ENCODE data around the gene GP2. TPM values are rescaled to one million over a fixed set of nuclear protein-coding genes. Genes with fewer than 3 reads are reported as not detected.

GP2 gene
- total RNA-seq, 1 donor, result not detected

GRCh38 chr16:20260215-20261009 is 66.9 kb downstream of the GP2 start:
- Histone ChIP-seq H3K27me3 (ENCODE audit: insufficient read depth, low read length) (no peaks in the 10 kb centered on the region), H3K4me3 (ENCODE audit: low read length) (no peak overlapping the region), H3K9me3 (ENCODE audit: low read depth, low read length) (no peaks in the 10 kb centered on the region), H3K4me1 (ENCODE audit: insufficient read depth, low read length) (no peaks in the 10 kb centered on the region)

Other genes with a start within 250 kb of the GP2 start
- not detected for gene UMOD, start 25.2 kb upstream of the GP2 start, total RNA-seq
- gene PDILT, start 77.2 kb upstream of the GP2 start, total RNA-seq, result not detected
- not detected for gene ACSM5, start 82.0 kb upstream of the GP2 start, total RNA-seq
- gene ACSM2A, start 124.0 kb upstream of the GP2 start, total RNA-seq, result not detected
- not detected for gene ACSM2B, start 248.9 kb upstream of the GP2 start, total RNA-seq

All from mononuclear cell (primary cell).